MM.1S (cell line): ENCODE measurements around the gene UPF3A.

Source experiments
- CTCF ChIP-seq: fragments of 300-600 bp; sonication (generic); IDR thresholded peaks from 2 replicates; pipeline ENCODE4 v1.5.1; 2016; ENCODE audit warnings: antibody characterized with exemption, low read length, mixed read lengths
- EZH2 ChIP-seq: fragments of 300-600 bp; sonication (generic); optimal IDR thresholded peaks from 2 replicates; pipeline ENCODE3; 2017; ENCODE audit warnings: low read depth, mild to moderate bottlenecking, antibody characterized with exemption, low read length, mixed read lengths

- TF ChIP-seq CTCF (no peak), EZH2 (no peak)
Observed at GRCh38 chr13:114269281-114269770, 12.1 kb upstream of the UPF3A start.
